NCI-H146 treated with DMSO at 0.1 percent for 48 hours (cell line): ENCODE results near the gene CACNB4.

Experiments
- DNase-seq: peaks from one replicate; lab custom pipeline; 2025; ENCODE audit not compliant: unreplicated experiment; lab: John Stamatoyannopoulos, UW

CACNB4 gene

DNA sequence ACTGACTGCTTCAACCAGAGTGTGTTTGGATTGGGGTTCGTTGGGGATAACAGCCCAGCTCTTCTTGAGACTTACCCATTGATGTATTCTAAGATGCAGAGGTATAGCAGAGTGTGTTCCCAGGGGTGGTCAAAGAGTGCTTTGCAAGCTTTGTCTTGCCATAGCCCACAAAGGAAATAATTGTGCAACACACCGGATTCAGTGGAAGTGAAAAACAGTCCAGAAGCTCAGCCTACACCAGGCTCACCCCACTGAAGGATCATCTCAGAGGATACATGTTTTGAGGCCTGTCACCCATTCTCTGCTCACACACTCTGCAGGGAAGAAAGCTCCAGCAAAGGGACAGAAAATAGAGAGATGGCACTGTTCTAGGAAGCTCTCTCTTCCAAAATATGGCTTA lies 9.6 kb downstream of the CACNB4 start:
- no peak for DNase-seq

DNA sequence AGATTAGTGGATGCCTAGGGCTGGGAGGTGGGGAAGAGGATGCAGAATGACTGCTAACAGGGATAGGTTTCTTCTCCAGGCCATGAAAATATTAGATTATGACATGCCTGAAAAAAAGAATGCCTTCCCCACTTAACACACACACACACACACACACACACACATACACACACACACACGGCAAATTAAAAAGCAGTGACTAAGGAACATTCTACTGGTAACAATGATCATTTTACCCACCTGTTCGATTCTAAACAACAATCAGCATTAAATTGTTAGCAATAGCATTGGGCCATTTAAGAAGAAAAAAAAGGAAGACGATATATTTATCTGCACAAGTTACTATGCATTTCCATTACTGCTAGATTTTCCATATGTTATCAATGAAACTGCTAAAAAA lies 10.8 kb downstream of the CACNB4 start:
- no peak for DNase-seq

DNA sequence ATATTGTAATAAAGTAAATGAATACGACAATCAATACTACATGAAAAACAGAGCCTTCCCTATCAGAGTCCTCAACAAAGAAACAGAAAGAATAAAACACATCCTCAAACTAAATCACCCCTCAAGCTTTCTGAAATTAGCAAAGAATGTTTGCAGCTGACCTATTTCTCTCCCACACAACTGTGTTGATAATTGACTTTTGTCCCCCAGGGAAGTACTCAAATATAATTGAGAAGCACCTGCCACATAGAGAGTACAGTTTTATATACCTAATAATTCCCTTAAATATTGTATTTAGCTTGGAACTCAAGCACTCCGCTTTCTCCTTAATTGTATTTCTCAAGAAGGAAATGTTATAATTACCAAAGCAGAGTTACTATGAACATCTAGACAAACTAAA lies 12.6 kb downstream of the CACNB4 start:
- peak; percentile 33 for DNase-seq

DNA sequence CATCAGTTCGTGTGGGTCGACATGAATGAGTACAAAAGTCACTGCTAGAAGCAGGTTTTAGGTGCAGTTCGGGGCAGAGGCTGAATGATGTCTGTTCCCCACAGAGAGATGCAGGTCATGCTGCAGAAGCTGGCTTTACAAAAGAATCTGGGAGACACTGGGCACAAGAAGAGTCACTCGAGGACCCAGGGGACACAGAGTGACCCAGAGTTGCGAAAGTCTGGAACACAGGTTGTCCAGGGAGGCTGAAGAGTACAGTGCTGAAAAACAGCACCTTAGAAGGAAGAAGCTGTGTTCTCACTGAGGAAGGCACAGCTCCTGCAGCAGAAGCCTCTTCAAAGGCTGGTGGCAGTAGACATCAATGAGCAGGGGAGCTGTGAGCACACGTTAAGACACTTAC lies 14.8 kb downstream of the CACNB4 start:
- no peak for DNase-seq

DNA sequence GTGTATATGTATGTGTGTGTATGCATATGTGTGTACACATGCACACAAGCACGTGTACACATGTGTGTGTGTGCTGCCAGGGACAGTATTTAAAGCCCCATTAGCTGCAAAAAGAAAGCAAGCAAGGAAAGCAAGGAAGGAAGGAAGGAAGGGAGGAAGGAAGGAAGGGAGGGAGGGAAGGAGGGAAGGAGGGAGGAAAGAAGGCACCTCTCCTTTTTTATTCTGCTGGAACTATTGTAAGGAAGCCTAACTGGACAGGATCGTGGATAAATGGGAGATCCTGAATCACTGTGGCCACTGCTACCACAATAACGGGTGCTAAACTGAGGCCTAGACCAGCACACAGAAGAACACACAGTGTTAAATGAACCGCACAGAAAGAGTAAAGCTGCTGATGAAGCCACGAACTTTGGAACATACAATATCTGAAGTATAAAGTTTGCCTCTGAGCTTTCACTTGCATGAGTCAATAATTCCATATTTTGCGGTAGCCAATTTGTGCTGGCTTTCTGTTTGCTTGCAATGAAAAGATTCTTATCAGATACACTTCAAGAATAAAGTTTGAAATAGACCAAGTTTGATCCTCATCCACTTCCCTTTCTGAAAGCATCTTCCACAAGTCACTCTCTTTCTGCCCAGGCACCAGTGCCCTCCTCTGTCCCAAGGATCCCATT lies 15.5 kb downstream of the CACNB4 start:
- no peak for DNase-seq

DNA sequence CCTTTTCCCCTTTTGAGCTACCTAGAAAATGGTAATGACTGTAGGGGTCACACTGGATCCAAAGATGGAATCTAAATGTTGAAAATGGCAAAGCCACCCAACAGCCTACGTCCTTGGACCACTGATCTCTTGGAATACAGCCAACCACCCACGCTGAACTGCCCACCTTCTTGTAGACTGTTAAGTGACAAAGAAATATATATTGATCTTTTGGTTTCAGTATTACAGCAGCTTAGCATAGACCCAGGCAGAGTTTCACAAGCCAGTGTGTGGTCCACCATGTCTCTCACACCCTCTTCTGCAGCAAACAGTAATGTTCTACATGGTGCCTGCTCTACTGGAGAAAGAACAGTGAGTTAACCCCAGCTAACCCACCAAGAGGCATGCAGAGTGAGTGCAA lies 20.2 kb downstream of the CACNB4 start:
- DNase-seq: no peak

DNA sequence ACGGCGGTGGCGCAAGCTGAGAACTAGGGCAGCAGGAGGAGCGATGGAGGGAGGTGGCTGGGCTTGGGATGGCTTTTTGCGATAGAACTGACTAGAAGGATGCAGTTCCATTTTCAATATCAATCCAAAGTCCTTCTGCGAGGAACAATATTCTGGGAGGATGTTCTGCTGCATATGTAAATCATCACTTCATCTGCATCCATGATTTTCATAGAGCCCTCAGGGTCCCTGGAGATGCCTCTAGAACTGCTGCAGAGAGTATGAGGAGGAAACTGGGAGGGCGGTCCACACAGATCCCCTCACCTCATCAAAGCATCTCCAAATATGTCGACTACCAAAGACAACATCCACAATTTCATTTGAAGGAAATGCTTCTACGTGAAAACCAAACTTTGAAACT lies 20.8 kb downstream of the CACNB4 start:
- no peak for DNase-seq

DNA sequence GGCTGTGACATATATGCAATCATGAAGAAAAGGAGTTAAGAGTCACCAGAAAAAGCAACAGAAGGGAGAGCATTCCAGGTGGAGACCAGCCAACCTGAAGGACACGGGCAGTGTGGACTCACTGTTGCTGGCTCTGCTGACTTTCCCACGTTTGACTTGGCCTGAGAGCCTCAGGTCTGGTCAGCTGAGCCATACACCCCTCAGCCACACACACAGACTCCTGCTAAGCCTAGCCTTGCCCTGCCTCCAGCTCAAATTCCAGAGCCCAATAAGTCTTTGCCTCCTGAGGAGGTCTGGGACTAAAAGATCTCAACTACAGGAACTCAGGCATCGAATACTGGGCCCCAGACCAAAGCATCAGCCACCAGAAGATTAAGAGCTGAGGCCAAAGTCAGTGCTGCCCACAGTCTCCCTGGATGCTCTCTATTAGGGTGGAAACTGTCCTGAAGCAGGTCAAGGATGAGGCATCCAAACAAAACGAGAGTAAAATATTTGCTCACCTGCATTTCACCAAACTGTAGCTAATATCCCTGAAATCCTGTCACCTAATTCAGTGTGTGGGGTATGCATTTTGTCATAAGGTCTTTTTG lies 23.3 kb downstream of the CACNB4 start:
- no peak for DNase-seq

DNA sequence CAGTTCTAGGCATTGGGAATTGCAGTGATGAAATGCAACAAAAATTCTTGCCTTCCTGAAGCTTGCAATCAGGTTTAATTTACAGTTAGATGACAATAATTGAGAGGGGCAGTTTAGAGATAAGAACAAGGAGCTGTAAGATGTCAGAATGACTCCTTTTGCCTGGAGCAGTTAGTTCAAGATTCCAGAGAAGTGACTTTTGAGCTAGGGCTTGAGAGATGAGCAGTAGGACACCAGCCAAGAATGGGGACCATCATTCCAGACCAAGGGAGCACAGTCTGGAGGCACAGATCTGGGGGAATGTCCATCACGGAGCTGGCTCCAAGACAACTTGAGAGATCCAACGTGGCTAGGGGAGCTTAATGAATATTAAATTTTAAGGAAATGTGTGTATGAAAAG lies 26.8 kb downstream of the CACNB4 start:
- no peak for DNase-seq

DNA sequence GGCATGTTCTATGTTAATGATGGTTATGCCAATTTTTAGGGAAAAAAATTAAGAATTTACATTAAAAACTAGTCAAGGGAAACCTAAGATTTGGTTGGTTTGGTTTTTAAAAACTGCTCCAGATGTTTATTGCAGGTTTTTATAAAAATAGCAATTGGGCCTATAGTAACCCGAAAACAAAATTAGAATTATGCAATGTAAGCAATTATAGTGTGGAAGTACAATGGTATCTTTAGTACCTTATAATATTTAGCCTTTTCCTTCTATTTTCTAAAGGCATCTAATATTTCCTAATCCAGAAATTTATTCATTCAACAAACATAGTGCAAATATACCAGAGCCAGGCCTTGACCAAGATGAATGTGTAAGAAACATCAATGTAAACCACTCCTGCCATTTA lies 27.3 kb downstream of the CACNB4 start:
- no peak for DNase-seq

DNA sequence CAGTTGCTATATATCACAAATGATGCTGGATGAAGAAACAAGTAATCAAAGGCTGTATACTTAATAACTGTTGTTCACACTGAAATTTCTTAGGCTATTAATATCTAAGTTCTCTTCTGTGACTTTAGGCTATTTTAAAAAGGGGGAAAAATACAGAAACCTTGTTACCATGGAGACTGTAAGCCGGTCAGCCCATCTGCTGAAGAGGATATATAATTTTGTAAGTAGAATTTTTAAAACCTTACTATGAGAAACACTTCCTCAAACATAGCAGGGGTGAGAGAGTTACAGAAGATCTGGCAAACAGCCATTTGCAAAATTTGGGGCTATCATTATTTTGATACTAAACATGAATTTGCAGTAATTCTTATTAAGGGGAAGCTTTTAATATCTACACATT lies 27.8 kb downstream of the CACNB4 start:
- DNase-seq: no peak

DNA sequence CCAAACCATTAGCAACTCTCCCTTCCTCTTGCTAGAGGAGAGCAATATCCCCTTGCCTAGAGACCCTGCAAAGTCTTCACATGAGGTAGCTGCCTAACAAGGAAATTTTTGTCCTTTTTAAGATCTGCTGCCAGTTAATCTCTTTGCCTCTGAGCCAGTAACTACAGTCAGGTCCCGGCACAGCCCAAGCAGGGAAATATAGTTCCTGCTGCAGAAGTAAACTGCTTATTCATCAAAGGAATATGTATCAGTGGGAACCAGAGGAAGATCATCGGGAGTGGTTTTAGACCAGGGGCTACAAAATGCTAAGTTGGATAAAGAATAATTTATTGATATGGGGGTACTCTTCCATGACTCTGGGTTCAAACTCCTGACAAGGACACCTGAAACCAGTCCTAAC lies 30.6 kb downstream of the CACNB4 start:
- no peak for DNase-seq

DNA sequence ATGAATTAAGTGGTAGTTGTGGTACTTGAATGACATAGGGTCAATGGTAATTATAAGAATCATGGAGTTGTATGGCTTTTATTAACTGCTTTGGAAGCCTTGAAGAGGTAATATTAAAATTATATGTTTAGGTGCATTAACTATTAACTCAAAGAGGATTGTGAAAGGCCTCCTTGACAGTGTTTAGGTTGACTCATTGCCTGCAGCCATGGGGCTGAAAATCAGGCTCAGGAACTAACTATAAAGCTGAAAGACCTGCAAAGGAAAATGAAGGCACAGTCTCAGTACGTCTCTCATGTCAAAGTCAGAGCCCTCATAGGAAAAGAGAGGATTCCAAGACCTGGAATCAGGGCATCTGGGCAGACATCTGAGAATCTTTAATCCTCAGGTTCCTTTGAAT lies 31.0 kb downstream of the CACNB4 start:
- no peak for DNase-seq

DNA sequence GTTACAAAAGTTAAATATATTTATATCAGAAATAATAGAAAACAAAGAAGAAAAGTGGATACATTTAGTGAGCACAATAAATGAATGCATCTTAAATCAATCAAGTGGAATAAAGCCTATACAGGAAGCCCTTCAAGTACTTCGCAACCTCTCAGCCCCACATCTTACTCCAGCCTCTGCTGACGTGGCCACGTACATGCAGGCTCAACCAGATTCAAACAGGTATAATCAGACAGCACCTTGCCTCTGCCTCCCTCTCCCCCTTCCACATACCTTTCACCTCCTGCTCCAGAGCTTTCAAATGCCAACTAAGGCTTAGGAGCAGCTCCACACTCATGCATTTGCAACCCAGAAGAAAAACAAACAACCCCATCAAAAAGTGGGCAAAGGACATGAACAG lies 32.9 kb downstream of the CACNB4 start:
- DNase-seq: no peak

DNA sequence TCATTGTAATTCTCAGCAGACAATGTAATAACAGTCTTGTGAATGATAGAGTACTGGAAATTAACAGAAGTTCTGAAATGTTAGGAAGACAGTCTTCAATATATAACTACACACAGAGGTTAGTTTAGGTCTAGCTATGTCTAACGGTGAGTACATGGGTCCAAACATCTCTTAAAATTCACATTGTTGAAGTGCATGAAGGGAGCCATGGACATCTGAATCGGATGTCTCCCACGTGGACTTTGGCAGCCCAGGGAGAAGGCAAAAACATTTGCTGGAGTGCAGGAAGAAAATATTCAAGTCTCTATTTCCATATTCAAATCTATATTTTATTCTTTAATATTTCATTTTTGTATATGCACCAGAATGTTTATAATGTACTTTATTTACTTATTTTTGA lies 34.8 kb downstream of the CACNB4 start:
- DNase-seq: no peak

DNA sequence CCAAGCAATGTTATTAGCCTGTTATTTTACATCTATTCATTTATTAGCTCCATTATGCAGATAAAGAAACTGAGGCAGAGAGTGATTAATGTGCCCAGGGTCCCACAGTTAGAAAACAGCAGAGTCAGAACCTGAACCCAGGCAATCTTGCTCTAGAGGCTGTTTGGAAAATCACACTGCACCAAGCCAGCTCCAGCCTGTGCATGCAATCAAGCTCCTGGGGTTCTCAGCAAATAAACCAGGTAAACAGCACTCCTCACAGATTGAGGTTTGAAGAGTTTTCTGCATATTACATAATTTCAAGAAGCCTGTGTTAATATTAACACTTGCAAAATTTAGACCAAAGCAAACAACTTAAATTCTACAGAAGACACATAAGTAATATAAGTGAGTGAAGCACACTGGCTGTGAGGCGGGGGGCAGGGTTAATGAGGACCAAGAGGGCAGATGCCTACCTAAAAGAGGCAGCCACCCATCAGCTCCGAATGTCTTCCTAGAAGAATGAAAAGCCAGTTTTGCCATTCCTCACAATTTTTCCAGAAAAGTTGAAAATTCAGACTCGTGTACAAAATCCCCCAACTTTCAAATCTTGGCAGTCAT lies 35.4 kb downstream of the CACNB4 start:
- no peak for DNase-seq

DNA sequence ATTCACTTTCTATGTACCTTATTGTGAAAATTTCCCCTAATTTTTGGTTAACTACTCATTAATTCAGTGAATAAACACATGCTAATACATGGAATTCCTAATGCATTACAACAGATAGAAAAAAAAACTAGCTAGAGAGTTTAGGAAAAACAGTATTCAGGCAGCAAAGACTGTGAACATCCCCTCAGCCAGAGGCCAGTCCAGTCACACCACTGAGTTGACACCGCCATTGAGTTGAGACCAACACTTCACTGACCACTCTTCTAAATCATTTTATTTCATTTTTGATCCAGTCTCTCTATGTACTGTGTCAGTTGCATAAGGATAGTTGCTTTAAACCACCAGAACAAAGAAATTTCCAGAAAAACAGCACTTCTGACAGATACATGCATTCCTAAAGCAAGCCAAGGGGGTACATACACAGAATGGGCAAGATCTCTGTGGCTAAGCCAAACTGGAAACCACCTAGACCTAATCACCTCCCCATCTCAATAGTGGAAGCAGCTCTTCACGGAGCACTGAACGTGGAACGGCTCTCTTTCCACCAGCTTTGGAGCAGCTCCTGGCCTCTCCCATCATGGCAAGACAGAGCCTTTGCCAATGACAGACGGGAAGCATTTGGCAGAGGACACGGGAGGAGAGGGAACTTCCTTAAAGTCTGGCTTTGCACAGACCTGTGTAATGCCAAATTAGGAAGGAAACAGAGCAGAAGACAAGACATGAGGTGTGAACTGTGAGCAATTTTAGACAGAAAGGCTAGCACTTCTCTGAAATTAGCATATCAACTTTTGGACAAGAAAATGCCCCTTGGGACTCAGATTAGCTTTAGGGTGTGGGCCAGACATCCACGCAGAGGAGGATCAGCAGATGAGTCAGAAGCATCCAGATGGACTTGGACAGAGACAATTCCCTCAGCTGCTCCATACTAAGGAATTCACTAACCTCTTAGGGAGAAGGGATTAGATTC lies 36.4 kb downstream of the CACNB4 start:
- DNase-seq: no peak

DNA sequence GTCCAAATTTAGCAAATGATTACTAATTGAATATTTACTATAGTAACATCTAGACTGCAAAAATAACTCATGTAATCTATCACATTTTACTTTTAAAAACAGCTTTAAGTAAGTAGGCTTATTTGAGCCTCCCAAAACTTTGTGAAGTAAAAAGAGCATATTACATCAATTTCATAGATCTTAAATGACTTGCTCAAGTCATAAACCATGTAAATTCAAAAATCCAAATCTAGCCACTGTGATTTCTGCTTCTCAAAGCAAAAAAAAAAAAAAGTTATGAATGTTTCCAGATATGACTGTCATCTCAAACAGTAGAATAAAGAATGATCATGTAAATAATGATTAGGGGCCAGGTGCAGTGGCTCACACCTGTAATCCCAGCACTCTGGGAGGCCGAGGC lies 37.5 kb downstream of the CACNB4 start:
- DNase-seq: no peak

DNA sequence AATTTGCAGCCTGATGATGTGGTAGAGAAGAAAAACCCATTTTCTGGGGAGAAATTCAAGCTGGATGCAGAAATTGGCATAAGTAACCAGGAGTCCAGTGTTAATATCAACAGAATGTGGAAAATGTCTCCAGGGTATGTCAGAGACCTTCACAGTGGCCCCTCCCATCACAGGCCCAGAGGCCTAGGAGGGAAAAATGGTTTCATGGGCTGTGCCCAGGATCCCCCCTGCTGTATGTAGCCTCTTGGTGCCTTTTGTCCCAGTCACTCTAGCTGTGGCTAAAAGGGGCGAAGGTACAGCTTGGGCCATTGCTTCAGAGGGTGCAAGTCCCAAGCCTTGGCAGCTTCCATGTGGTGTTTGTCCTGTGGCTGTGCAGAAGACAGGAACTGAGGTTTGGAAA lies 40.2 kb downstream of the CACNB4 start:
- no peak for DNase-seq

DNA sequence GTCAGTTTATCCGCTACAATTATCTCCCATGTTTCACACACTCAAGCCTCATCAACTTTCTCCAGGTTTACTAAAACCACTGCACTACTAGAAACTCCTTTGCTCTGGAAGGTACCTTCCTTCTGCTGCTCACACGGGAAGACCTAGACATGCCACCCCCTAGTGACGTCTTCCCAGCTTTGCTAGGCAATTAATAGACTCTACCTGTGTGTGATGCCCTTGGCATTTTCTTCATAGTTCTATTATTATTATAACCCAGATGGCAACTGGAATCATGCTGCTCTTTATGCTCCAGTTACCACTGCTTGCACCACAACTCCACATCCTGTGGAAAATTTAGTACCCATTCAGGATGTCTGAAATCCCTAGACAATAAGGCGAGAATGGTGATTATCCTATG lies 42.4 kb downstream of the CACNB4 start:
- no peak for DNase-seq

DNA sequence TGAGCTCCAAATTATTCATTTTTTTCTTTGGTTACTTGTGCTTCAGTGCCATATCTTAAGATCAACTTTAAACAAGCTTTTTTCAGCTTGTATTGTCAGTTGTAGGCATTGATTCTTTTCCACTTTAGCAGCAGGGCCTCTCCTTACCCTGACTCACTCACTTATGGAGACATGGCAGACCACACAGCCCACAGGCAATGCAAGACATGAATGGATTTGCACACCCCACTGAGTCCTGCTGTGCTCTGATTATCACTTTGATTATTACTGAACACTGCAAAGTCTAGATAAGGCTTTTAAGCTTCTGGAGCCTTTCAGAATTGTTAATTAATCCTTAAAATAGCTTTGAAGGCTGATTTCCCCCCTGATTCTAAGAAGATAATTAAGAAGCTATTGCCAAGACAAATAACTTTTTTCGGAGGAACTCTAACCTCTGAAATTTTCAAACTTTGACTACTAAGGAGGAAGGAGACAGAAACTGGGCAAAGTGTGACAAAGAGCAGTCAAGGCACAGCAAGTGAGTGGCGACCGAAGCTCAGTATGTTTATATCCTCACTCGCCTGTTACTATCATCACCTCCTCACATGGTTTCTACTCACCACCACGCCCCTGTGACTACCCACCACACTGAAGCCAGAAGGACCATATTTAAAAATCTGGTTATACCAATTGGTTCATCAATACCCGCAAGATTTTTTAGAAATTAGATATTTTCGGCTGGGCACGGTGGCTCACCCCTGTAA lies 43.3 kb downstream of the CACNB4 start:
- peak; percentile 60 for DNase-seq
